Activated B cell treated with CpG ODN at 0.5 μM for 24 hours (primary cell): ENCODE results near the gene SPTA1. TPM values are rescaled to one million over a fixed set of nuclear protein-coding genes. Genes with fewer than 3 reads are reported as not detected.

Source experiments
- ATAC-seq: fragments of 200-7000 bp; cut with Tn5 transposase; one replicate; pipeline ENCODE4 v1.10.0; 2021; ENCODE audit warnings: low read depth, mild to moderate bottlenecking, moderate library complexity
- CTCF ChIA-PET: fragments of 350-600 bp; sonication (Branson Sonifier 250); formaldehyde crosslinking; loops from one replicate; lab custom pipeline; 2021; ENCODE audit warnings: antibody characterized with exemption; lab: Charles Lee
- POLR2A ChIA-PET: fragments of 350-600 bp; sonication (Branson Sonifier 250); formaldehyde crosslinking; loops from one replicate; lab custom pipeline; 2021; ENCODE audit warnings: antibody characterized with exemption; lab: Charles Lee
- DNase-seq: peaks from one replicate; pipeline ENCODE4 v3.0.0; 2022
- H3K27ac Mint-ChIP-seq: one replicate; pipeline ENCODE4 v1.8.0; 2020; ENCODE audit warnings: mixed read lengths
- H3K27me3 Mint-ChIP-seq: one replicate; pipeline ENCODE4 v1.8.0; 2021; ENCODE audit warnings: mixed read lengths
- H3K36me3 Mint-ChIP-seq: one replicate; pipeline ENCODE4 v1.8.0; 2021; ENCODE audit warnings: low read depth, mixed read lengths
- H3K4me1 Mint-ChIP-seq: one replicate; pipeline ENCODE4 v1.8.0; 2021; ENCODE audit warnings: mixed read lengths
- H3K4me3 Mint-ChIP-seq: one replicate; pipeline ENCODE4 v1.8.0; 2020; ENCODE audit warnings: mild to moderate bottlenecking, mixed read lengths
- H3K9me3 Mint-ChIP-seq: one replicate; pipeline ENCODE4 v1.8.0; 2020; ENCODE audit warnings: mixed read lengths
- CTCF ChIP-seq: fragments of 200-600 bp; IDR thresholded peaks from one replicate; pipeline ENCODE4 v1.8.0; 2022; ENCODE audit warnings: antibody characterized with exemption, mild to moderate bottlenecking
- intact Hi-C: fragments of 100-400 bp; cut with micrococcal nuclease; formaldehyde crosslinking; loops from one replicate; pipeline ENCODE4 v1.15.1; 2024
- total RNA-seq: library from RNA; stranded (reverse); gene quantifications from 2 replicates; pipeline ENCODE4 v1.2.3, GENCODE V29; 2022

Gene SPTA1
- total RNA-seq, 1 donor from 2014 or later, result not detected

GRCh38 chr1:158728510-158729225 lies 42.2 kb upstream of the SPTA1 start:
- H3K4me3 Mint-ChIP-seq, result no peak overlapping the region
- no peaks in the 10 kb centered on the region for H3K4me1 Mint-ChIP-seq
- H3K36me3 Mint-ChIP-seq, result no peaks in the 10 kb centered on the region
- no peak overlapping the region for H3K27ac Mint-ChIP-seq
- peaks cover 15% of the 10 kb centered on the region for H3K27me3 Mint-ChIP-seq
- CTCF ChIA-PET, result no interaction called here
- ATAC-seq (no peak), DNase-seq (no peak)
- H3K9me3 Mint-ChIP-seq, result no peaks in the 10 kb centered on the region
- intact Hi-C loops, result no loop called here
- no peak for TF ChIP-seq CTCF
- POLR2A ChIA-PET, result no interaction called here

- H3K36me3 Mint-ChIP-seq, result no peaks in the 10 kb centered on the region
- H3K27me3 Mint-ChIP-seq, result peaks cover 18% of the 10 kb centered on the region
- H3K4me3 Mint-ChIP-seq, result no peak overlapping the region
- H3K9me3 Mint-ChIP-seq, result no peaks in the 10 kb centered on the region
- intact Hi-C loops, result no loop called here
- ChIA-PET CTCF (no interaction called here), POLR2A (no interaction called here)
- no peak for ATAC-seq
- H3K27ac Mint-ChIP-seq, result no peak overlapping the region
- no peak for DNase-seq
- no peaks in the 10 kb centered on the region for H3K4me1 Mint-ChIP-seq
- no peak for TF ChIP-seq CTCF
Observed at GRCh38 chr1:158724442-158724841, 37.9 kb upstream of the SPTA1 start.

- ChIA-PET CTCF (no interaction called here), POLR2A (no interaction called here)
- DNase-seq (no peak), ATAC-seq (no peak)
- Mint-ChIP-seq H3K36me3 (no peaks in the 10 kb centered on the region), H3K27ac (no peak within 1 kb of the TSS), H3K27me3 (peaks cover 23% of the 10 kb centered on the region), H3K4me1 (no peaks in the 10 kb centered on the region), H3K4me3 (no peak within 1 kb of the TSS), H3K9me3 (no peaks in the 10 kb centered on the region)
- intact Hi-C loops, result no loop called here
- no peak for TF ChIP-seq CTCF
Observed at GRCh38 chr1:158720620-158721019, 34.1 kb upstream of the SPTA1 start, which contains the start of gene OR6K3. Gene OR6K3 (minus strand): TSS chr1:158720720. CDS start chr1:158718115, 2,605 bp downstream.

- DNase-seq, result no peak
- ChIA-PET CTCF (no interaction called here), POLR2A (no interaction called here)
- H3K4me3 Mint-ChIP-seq, result no peak overlapping the region
- ATAC-seq, result no peak
- intact Hi-C loops, result no loop called here
- H3K4me1 Mint-ChIP-seq, result no peaks in the 10 kb centered on the region
- H3K27ac Mint-ChIP-seq, result no peak overlapping the region
- no peaks in the 10 kb centered on the region for H3K36me3 Mint-ChIP-seq
- no peaks in the 10 kb centered on the region for H3K9me3 Mint-ChIP-seq
- TF ChIP-seq CTCF, result no peak
- H3K27me3 Mint-ChIP-seq, result peaks cover 23% of the 10 kb centered on the region
Observed at GRCh38 chr1:158719664-158720063, 33.1 kb upstream of the SPTA1 start.

- H3K4me1 Mint-ChIP-seq, result no peaks in the 10 kb centered on the region
- peaks cover 22% of the 10 kb centered on the region for H3K27me3 Mint-ChIP-seq
- H3K27ac Mint-ChIP-seq, result no peak overlapping the region
- ATAC-seq (no peak), DNase-seq (no peak)
- POLR2A ChIA-PET, result no interaction called here
- intact Hi-C loops, result no loop called here
- no peak for TF ChIP-seq CTCF
- CTCF ChIA-PET, result no interaction called here
- no peaks in the 10 kb centered on the region for H3K9me3 Mint-ChIP-seq
- H3K4me3 Mint-ChIP-seq, result no peak overlapping the region
- no peaks in the 10 kb centered on the region for H3K36me3 Mint-ChIP-seq
Observed at GRCh38 chr1:158717344-158717743, 30.8 kb upstream of the SPTA1 start.
